NCI-H2171 treated with DMSO at 0.1 percent for 48 hours (cell line): ENCODE measurements around the gene MT1F.
"Not testable (repeated sequence)": the region's sequence is repeated elsewhere in the genome, so short reads cannot be mapped to it uniquely, and the experiment has no call there.

Experiments used
- DNase-seq: peaks from one replicate; lab custom pipeline; 2025; lab: John Stamatoyannopoulos, UW

MT1F gene

GRCh38 chr16:56657555-56658326, at the start of gene MT1F:
TSS of gene MT1F (plus strand) at chr16:56657959. CDS start at chr16:56658059, 100 bp downstream.
- peak; percentile 67 for DNase-seq

- peak; percentile 97 for DNase-seq
Measured at GRCh38 chr16:56608043-56608875, 49.5 kb upstream of the MT1F start, which contains the start of gene MT2A. TSS of gene MT2A (plus strand) at chr16:56608584. CDS start at chr16:56608656, 72 bp downstream.

DNA sequence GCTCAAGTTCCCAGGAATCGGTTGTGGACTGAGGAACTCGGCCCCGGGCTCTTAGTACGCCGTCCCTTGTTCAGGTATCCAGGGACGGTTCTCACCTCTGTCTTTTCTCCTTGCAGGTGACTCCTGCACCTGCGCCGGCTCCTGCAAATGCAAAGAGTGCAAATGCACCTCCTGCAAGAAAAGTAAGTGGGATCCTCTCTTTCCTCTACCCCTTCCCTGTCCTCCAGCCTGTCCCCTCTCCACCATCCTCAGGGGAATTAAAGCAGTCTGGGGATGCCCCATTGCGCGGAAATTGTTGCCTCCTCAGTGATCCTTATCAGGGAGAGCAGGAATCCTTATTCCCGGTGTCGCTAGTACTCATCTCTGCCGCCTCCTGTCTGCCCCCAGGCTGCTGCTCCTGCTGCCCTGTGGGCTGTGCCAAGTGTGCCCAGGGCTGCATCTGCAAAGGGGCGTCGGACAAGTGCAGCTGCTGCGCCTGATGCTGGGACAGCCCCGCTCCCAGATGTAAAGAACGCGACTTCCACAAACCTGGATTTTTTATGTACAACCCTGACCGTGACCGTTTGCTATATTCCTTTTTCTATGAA, 48.8 kb upstream of the MT1F start:
- DNase-seq = peak; percentile 64

DNA sequence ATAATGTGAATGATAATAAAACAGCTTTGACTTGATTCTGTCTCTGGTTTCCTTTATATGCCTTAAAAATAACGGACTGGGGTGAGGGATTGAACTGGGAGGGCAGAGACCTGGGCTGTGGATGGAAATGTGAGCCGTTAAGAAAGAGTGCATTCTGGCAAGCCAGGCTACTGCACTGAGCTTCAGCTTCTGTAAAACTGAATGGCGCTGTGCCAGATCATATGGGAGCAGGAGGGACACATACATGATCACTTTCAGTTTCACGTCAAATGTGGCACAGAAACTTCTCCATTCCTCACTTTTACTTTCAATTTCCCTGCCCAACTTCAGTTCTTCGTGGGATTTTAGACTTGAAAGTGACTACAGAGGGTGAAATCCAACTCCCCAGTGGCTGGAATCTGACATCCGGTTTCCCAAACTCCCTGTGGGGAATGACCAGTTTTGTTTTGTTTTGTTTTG, 48.3 kb upstream of the MT1F start:
- peak; percentile 66 for DNase-seq

DNA sequence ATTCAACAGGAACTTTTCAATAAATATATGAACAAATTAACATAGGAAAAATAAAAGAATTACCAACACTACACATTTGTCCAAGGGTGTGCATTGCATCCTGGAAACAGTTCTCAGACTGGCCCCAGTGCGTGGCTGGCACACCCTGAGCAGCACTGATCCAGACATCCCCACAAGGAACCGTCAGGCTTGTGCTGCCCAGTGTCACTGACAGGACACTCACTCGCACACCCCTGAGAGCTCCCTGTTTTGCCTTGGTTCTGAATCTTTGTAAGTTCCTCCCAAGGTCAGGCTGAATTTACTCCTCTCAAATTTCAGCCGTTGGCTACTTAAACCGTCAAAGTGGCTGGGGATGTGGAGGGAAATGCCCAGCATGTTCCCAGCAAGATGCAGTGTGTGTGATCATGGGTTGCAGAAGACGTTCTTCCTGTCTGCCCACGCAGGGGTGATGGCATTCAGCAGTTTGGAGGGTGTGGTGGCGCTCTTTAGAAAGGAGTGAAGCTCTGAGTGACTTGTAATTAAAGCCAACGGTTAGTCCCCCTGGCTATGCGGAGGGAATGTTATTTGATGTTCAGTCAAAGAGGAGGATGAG, 47.6 kb upstream of the MT1F start:
- no peak for DNase-seq

- no peak for DNase-seq
Measured at GRCh38 chr16:56610609-56611111, 47.1 kb upstream of the MT1F start.

GRCh38 chr16:56611281-56611833, 46.4 kb upstream of the MT1F start:
- DNase-seq = no peak

GRCh38 chr16:56613706-56614105, 44.1 kb upstream of the MT1F start:
- DNase-seq = no peak

- DNase-seq = no peak
Measured at GRCh38 chr16:56614549-56614991, 43.2 kb upstream of the MT1F start.

DNA sequence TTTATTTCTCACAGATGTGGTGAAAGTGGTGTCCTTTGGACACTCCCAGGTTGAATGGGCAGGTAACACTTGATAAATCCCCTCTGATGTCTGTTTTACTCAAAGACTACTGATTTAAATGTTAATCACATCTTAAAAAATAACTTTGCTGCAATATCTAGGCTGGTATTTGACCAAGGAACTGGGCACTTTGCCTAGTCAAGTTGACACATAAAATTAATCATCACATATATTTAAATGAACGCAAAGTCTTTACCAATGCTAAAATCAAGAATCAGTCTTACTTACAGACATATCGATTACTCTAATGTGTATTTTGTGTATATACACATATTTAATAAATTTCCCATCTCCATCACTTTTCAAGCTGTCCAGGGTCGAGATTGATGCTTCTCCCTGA, 42.4 kb upstream of the MT1F start:
- DNase-seq = no peak

DNA sequence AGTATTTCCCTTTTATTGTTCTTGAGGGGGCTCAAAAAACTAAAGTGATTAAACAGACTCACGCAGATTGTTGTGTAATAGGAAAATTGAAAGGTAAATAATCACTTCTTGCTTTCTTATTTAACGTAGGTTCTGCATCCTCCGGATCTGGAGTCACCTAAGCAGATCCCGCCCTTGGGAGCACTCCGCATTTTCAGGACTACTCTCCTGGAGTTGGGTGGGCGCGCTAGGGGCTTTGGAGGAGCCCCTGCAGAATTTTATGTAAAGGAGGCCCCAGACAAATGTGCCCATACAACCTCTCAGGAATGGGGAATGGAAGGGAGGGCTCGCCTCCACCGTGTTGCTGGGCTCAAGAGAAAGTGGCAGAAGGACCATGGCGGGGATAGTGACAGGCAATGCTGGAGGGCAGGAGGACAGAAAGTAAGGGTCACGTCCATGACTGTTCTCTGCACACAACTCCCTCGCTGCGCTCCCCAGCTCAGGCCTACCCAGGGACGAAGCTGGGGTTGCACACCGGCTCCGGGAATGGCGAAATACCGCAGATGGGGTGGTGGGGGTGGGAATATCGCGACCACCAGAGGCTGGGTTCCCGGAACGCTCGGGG, 41.0 kb upstream of the MT1F start:
- no peak for DNase-seq

DNA sequence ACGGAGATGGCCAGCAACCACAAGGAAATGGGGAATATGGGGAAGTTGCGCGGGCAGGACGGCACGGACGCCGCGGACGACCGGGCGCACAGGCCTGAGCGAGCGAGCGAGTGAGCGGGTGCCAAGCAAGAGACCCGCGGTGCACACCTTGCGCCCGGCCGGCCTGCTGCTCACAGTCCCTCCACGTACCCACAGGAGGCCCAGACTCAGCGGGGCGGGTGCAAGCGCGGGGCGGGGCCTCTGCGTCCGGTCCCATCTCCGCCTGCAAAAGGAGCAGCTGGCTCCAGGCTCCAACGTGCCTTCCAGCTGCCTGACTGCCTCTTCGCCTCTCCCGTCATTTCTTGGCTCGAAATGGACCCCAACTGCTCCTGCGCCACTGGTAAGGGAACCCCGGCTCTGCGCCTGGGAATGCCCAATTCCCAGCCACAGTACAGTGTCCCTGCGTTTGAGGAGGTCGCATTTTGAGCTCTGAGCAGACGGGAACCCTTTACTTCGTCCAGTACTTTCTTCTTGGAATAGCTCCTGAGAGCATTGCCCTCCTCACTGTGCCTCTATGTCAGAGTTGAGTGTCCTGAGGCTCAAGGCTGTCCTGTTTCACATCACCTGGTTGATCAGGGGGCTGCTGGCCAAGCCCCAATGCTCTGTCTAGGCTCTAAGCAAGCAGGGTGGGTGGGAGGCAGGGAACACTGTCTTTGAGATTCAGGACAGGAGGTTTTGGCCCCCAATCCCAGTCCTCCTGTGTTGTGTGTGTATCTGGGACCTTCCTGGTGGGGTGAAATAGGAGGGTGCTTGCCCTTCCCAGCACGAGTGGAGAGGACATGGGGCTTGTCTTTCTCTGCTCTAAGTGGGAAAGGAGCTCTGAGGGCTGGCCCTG, 40.3 kb upstream of the MT1F start:
- DNase-seq = no peak

- DNase-seq = no peak
Measured at GRCh38 chr16:56618138-56618537, 39.6 kb upstream of the MT1F start.

DNA sequence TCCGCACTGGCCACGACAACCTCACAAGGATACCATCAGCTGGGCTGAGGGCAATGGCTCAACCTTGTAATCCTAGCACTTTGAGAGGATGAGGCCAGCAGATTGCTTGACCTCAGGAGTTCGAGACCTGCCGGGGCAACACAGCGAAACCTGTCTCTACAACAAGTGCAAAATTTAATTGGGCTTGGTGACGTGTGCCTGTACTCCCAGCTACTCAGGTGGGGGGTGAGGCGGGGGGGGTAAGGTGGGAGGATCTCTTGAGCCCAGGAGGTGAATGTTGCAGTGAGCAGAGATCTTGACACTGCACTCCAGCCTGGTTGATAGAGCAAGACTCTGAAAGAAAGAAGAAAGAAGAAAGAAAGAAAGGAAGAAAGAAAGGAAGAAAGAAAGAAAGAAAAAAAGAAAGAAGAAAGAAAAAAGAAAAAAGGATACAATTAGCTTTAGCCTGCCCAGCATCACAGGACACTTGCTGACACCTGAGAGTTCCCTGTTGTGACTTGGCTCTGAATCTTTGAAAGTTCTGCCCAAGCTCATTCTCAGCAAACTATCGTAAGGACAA, 37.3 kb upstream of the MT1F start:
- peak; percentile 11 for DNase-seq

GRCh38 chr16:56621665-56622445, 35.9 kb upstream of the MT1F start:
- DNase-seq = not testable (repeated sequence)

DNA sequence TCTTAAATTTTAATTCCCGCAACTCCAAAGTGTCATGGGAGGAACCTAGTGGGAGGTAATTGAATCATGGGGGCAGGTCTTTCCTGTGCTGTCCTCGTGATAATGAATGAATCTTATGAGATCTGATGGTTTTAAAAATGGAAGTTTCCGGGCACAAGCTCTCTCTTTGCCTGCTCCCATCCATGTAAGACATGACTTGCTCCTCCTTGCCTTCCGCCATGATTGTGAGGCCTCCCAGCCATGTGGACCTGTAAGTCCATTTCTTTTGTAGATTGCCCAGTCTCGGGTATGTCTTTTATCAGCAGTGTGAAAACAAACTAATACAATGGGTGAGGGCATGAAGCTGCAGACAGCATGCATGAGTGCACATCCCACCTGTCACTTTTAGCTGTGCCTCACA, 34.6 kb upstream of the MT1F start:
- not testable (repeated sequence) for DNase-seq

DNA sequence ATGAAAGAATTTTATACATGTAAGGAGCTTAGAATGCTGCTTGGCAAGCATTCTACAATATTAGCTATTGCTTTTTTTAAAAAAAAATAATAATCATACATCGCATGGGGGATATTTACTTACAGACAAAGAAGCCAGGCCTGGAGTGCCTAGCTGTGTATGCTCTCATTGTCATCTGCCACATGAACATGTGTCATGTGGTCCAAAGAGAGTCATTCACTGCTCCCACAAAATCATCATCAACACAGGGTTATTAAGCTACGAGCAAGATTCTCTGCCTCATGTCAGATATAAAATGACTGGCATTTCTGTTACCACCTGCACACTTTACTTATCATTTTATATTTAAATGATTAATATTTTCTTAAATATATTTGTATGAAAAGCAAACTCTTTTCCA, 34.1 kb upstream of the MT1F start:
- DNase-seq = peak; percentile 40

GRCh38 chr16:56625140-56625942, 32.4 kb upstream of the MT1F start, which contains the start of gene MT1E:
TSS of gene MT1E (plus strand) at chr16:56625781. CDS start at chr16:56625852, 71 bp downstream.
- DNase-seq = no peak
